DMS53 (cell line): ENCODE measurements around the gene IKBKG.
"Not testable (repeated sequence)": the region's sequence is repeated elsewhere in the genome, so short reads cannot be mapped to it uniquely, and the experiment has no call there.

Experiments
- DNase-seq: peaks from one replicate; lab custom pipeline; 2025; lab: John Stamatoyannopoulos, UW

The IKBKG gene

GRCh38 chrX:154558896-154559295 is 11.5 kb downstream of the IKBKG start:
- not testable (repeated sequence) for DNase-seq

- not testable (repeated sequence) for DNase-seq
Observed at GRCh38 chrX:154560326-154560725, 12.9 kb downstream of the IKBKG start.

DNA sequence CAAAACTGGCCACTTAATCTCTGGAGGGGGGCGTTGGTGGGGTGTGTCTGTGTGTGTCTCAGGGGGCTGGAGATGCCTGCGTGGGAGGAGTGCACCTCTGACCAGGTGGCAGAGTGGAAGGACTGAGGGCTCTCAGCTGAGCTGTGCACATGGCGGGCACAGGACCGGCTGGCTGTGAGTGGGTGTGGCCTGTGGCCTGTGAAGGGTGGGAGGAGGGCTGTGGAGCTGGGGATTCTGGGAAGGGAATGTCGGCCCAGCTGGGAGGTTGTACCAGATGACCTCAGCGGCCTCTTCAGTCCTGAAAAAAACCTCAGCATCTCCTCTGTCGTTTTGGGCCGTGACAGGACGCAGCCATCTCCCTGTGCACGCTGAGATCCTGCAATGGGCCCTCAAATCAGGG is 14.9 kb downstream of the IKBKG start:
- DNase-seq: not testable (repeated sequence)

GRCh38 chrX:154570361-154570760 is 22.9 kb downstream of the IKBKG start:
- DNase-seq: not testable (repeated sequence)

DNA sequence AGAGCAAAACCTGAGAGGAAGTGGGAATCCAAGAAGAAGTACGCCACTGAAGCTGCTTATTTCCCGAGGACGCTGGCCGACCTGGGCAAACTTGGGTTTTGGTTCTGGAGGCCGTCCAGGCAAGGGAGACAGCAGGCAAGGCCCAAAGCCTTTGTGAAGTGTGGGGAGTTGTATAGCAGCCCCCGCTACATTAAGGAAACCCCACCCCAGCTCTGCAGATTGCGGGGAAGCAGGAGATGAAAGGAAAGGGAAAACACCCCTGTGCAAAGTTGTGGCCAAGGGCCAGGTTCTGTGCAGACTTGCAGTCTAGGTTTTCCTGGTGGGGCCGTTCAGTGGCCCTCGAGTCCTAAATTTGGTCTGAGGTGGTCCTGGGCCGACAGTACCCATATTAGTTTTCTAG is 25.6 kb downstream of the IKBKG start:
- not testable (repeated sequence) for DNase-seq

DNA sequence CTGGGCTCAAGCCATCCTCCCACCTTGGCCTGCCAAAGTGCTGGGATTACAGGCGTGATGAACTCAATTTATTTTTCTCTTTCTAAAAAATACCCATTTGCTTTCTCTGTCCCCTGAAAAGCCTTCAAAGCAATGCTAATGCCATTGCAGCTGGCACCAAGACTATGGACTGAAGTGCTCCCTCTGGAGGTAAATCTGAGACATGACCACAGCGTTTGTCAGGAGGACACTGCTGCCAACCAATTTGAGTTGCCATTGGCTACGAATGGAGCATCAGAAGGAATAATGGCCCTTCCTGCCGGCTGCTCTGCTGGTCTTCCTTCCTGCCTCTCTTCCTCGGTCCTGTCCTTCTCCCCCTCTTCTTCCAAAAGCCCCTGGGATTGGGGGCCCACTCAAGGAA is 27.7 kb downstream of the IKBKG start:
- not testable (repeated sequence) for DNase-seq

GRCh38 chrX:154582994-154583393 is 35.6 kb downstream of the IKBKG start:
- DNase-seq: not testable (repeated sequence)

- not testable (repeated sequence) for DNase-seq
Observed at GRCh38 chrX:154584585-154585183, 37.3 kb downstream of the IKBKG start, which contains the start of gene CTAG1A. TSS of gene CTAG1A (plus strand) at chrX:154585133. CDS start at chrX:154585207, 74 bp downstream.

DNA sequence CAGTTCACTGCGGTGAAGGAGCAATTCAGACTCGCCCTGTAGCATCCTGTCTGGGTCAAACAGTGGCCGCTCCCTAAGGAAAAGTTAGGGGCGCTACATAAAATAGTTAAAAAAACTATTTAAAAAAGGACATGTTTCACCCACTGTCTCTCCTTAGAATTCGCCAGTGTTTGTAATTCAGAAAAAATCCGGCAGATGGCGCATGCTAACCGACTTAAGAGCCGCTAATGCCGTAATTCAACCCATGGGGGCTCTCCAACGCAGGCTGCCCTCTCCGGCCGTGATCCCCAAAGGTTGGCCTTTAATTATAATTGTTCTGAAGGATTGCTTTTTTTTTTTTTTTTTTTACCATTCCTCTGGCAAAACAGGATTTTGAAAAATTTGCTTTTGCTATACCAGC is 43.0 kb downstream of the IKBKG start:
- DNase-seq: not testable (repeated sequence)

DNA sequence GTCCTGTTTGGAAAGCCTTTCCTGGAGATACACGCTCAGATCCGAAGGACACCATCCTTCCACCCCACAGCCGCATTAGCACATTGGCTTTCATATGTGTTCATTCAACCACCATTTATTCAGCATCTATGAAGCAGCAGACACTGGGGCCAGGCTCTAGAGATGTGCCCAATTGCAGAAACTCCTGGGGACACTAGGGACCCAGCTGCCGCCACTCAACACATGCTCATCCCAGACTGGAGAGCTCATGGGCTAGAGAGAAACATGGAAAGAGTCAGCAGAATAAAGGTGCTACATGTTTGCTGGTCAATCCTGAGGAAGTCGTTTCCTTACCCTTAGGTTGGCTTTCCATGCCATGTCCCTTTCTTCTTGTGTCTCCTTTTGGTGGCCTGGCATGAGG is 45.1 kb downstream of the IKBKG start:
- no peak for DNase-seq

- no peak for DNase-seq
Observed at GRCh38 chrX:154593201-154593600, 45.8 kb downstream of the IKBKG start.

DNA sequence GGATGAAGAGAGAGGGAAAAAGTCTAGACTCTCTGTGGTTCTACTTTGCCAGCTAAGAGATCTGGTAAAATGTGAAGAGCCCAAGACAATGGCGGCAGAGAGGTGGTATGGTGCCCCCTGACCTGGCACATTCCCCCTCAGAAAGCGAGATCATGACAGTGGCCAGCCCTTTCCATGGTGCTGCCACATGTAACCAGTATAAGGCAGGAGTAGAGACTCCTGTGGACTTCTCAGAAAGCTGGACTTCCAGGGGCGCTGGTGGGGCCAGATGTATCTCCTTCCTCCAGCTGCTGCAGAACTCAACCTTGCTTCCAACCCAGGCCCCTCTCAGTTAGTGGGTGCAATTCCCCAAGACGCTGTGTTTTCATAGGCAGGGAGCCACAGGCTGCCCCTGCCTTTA is 47.1 kb downstream of the IKBKG start:
- no peak for DNase-seq

DNA sequence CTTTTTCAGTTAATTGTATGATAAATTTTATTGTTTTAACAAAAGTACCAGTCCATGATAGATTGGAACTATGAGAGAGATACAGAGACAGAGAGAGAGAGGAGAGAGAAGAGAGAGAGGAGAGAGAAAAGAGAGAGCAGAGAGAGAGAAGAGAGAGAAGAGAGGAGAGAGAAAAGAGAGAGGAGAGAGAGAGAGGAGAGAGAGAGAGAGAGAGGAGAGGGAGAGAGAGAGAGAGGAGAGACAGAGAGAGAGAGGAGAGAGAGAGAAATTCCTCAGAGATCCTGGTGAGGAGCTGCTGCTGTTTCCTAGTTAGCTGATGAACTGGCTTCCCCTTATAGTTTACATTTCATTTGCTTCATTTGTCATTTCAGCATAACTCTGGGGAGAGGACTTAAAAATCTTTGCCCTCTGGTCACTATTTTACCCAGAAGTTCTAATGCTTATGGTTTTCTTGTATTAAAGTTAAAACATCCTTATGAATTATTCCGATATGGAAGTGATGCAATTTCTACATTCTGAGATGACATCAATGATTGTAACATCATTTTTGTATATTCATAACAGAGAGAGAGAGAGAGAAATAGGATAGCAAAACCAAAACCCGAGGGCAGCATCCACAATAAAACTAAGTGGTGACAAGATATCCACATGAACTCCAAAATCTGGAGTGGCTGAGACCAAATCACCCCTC is 48.3 kb downstream of the IKBKG start:
- no peak for DNase-seq

DNA sequence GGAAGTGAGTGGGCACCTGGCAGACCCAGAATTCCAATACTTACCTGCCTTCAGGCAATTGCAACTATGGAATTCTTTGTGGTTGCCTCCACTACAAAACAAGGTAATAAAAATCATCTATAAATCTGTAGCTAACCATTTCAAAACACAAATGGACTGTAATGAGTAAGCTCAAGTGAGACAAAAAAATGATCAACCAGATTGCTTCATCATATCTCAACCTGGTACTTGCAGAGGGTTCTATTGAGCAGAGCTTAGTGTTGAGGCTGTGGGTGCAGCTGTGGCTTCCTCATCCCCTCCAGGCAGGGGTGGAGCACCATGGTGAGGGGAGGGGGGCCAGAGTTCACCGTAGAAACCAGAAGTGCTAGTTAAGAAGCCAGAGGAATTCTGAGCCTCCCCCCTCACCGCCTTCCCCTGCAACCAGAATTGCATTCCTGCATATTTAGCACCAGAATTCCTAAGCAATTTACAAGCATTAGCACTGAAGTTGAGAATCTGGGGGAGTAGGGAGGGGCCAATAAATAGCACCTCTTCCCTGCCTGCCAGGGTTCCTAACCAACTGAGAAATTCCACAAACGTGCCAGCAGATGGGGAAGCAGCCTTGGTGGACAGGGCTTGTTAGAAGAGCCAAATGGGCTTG is 49.0 kb downstream of the IKBKG start:
- no peak for DNase-seq

DNA sequence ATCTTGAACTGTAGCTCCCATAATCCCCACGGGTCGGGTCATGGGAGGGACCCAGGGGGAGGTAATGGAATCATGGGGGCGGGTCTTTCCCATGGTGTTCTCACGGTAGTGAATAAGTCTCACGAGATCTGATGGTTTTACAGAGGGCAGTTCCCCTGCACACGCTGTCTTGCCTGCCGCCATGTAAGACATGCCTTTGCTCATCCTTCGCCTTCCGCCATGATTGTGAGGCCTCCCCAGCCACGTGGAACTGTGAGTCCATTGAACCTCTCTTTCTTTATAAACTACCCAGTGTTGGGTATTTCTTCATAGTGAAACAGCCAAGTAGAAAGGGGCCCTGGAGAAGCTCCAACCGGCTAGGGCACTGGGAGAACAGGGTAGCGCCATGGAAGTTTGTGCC is 49.8 kb downstream of the IKBKG start:
- no peak for DNase-seq

- DNase-seq: no peak
Observed at GRCh38 chrX:154598656-154599055, 51.2 kb downstream of the IKBKG start.

- no peak for DNase-seq
Observed at GRCh38 chrX:154599531-154599930, 52.1 kb downstream of the IKBKG start.

GRCh38 chrX:154600759-154601374 is 53.4 kb downstream of the IKBKG start:
- DNase-seq: no peak

GRCh38 chrX:154602226-154602625 is 54.8 kb downstream of the IKBKG start:
- DNase-seq: no peak

- DNase-seq: no peak
Observed at GRCh38 chrX:154602766-154603437, 55.5 kb downstream of the IKBKG start.

DNA sequence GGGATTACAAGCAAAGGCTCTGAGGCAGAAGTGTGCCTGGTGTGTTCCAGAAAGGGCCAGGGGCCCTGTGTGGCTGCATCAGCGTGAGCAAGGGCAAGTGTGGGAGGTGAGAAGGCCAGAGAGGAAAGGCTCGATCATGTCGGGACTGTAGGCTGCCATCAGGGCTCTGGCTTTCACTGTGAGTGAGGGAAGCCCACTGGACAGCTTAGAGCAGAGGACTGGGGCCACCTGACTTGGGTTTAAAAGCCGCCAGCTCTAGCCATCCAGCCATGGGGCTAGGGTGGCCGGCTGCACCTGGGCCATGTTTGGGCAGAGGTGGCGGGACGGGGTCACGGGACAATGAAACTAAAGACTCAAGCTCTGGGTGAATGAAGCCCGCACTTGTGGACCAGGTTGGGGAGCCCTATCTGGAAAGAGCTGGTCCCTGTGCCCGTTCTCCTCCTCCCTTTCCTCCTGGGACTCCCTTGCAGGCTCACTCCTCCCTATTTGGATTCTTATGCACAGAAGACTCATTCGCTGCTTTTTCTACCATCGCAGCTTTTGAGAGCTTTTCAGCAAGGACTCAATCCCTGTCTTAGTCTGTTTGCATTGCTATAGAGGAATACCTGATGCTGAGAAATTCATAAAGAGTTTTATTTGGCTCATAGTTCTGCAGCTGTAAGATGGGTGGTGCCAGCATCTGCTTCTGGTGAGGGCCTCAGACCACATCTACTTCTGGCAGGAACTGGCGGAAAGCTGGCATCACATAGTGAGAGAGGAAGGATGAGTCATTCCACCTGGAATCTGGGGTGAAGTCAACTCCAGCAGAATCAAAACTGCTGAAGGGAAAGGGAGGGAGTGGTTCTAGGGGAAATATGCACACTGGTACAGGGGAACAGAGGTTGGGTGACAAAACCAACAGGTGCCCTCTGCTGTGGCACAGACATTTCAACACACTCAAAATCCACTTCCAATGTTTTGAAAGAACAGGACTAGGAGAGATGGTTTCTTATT is 56.3 kb downstream of the IKBKG start:
- DNase-seq: peak; percentile 67
